Common myeloid progenitor, CD34-positive (primary cell): Measurements from ENCODE around the gene RPTOR.

Source experiments
- CTCF ChIA-PET: fragments of 350-600 bp; sonication (Branson Sonifier 250); formaldehyde crosslinking; loops from one replicate; lab custom pipeline; 2021; ENCODE audit warnings: antibody characterized with exemption; lab: Charles Lee
- POLR2A ChIA-PET: fragments of 350-600 bp; sonication (Branson Sonifier 250); formaldehyde crosslinking; loops from one replicate; lab custom pipeline; 2021; ENCODE audit warnings: antibody characterized with exemption; lab: Charles Lee
- DNase-seq, 3 donors: peaks; one replicate each; pipeline versions ENCODE4 v3.0.0 to v3.0.0-alpha.2; 2013
- H3K27ac ChIP-seq, 2 experiments: 1 replicate in 1 of 2; 2 replicates in 1 of 2; pipeline ENCODE4 v1.7.0; 2013; ENCODE audit warnings: inconsistent platforms in 2 of 2, low read length in 2 of 2, mild to moderate bottlenecking in 2 of 2, low read depth in 1 of 2, moderate library complexity in 1 of 2; ENCODE audit not compliant: severe bottlenecking in 2 of 2, insufficient read depth in 1 of 2, poor library complexity in 1 of 2
- H3K27me3 ChIP-seq, 5 experiments: replicated peaks in 2 of 5; 1 replicate in 3 of 5; 2 replicates in 2 of 5; pipeline versions ENCODE4 v1.6.1 to v1.7.0; 2013; ENCODE audit warnings: low read length in 4 of 5, mild to moderate bottlenecking in 2 of 5, moderate library complexity in 2 of 5, inconsistent platforms in 1 of 5; ENCODE audit not compliant: insufficient read depth in 5 of 5, control insufficient read depth in 4 of 5
- H3K36me3 ChIP-seq, 4 experiments: 1 replicate in 2 of 4; 2 replicates in 2 of 4; pipeline versions ENCODE4 v1.6.1 to v1.7.0; 2013; ENCODE audit warnings: low read length in 3 of 4, control low read depth in 1 of 4, mild to moderate bottlenecking in 1 of 4; ENCODE audit not compliant: control insufficient read depth in 4 of 4, insufficient read depth in 4 of 4
- H3K4me1 ChIP-seq, 4 experiments: 1 replicate in 3 of 4; 2 replicates in 1 of 4; pipeline versions ENCODE4 v1.6.1 to v1.7.1; 2013; ENCODE audit warnings: low read length in 3 of 4, mild to moderate bottlenecking in 3 of 4, control low read depth in 1 of 4, inconsistent platforms in 1 of 4, moderate library complexity in 1 of 4; ENCODE audit not compliant: control insufficient read depth in 4 of 4, insufficient read depth in 4 of 4; ENCODE audit errors: control extremely low read depth in 1 of 4
- H3K4me3 ChIP-seq, 7 experiments: 1 replicate in 4 of 7; 2 replicates in 3 of 7; pipeline versions ENCODE4 v1.5.1 to v1.7.0; 2013; ENCODE audit warnings: mild to moderate bottlenecking in 7 of 7, low read length in 6 of 7, moderate library complexity in 6 of 7, inconsistent platforms in 2 of 7, low read depth in 2 of 7, control low read depth in 1 of 7; ENCODE audit not compliant: insufficient read depth in 4 of 7, control insufficient read depth in 1 of 7; ENCODE audit errors: extremely low read depth in 1 of 7
- H3K9me3 ChIP-seq, 5 experiments: 1 replicate in 4 of 5; 2 replicates in 1 of 5; pipeline versions ENCODE4 v1.6.1 to v1.7.1; 2013; ENCODE audit warnings: low read length in 4 of 5, mild to moderate bottlenecking in 2 of 5, inconsistent platforms in 1 of 5, low read depth in 1 of 5, moderate library complexity in 1 of 5; ENCODE audit not compliant: control insufficient read depth in 4 of 5, insufficient read depth in 2 of 5; ENCODE audit errors: control extremely low read depth in 1 of 5
- WGBS: methylation state at CpG from one replicate; pipeline ENCODE4 v1.1.5; 2013; ENCODE audit not compliant: insufficient coverage; 5-methylcytosine and 5-hydroxymethylcytosine counted together

RPTOR gene

GRCh38 chr17:80950466-80951120 lies 406.0 kb downstream of the RPTOR start:
- POLR2A ChIA-PET, result no interaction called here

GRCh38 chr17:80951121-80952090 lies 406.8 kb downstream of the RPTOR start:
- peaks cover 2 to 44% (median 26%) of the 10 kb centered on the region in 4 experiments for H3K36me3 ChIP-seq

More at GRCh38 chr17:80950466-80951120, 406.0 kb downstream of the RPTOR start:
- Histone ChIP-seq H3K9me3 (peaks cover 0 to 4% (median 0%) of the 10 kb centered on the region in 5 experiments), H3K27me3 (no peaks in the 10 kb centered on the region), H3K27ac (no peak overlapping the region), H3K4me3 (no peak overlapping the region), H3K4me1 (no peaks in the 10 kb centered on the region), H3K36me3 (peaks cover 4 to 52% (median 33%) of the 10 kb centered on the region in 4 experiments)
- CTCF ChIA-PET, result interaction anchor here (1.2 kb wide), 1 partner anchor 20 kb away, joined by 3 read pairs; no protein-coding TSS in a partner anchor
- 94% methylated on average over 16 of the region's 17 CpGs for WGBS
- no peak for DNase-seq

GRCh38 chr17:80952291-80952690 lies 407.7 kb downstream of the RPTOR start:
- ChIA-PET CTCF (no interaction called here), POLR2A (no interaction called here)
- DNase-seq, result no peak
- no peak overlapping the region for H3K27ac ChIP-seq
- no peaks in the 10 kb centered on the region for H3K27me3 ChIP-seq
- WGBS, result 98% methylated on average over 16 of the region's 16 CpGs
- H3K4me3 ChIP-seq, result no peak overlapping the region
- no peaks in the 10 kb centered on the region for H3K9me3 ChIP-seq
- H3K36me3 ChIP-seq, result peaks cover 0 to 42% (median 24%) of the 10 kb centered on the region in 4 experiments
- H3K4me1 ChIP-seq, result no peaks in the 10 kb centered on the region

More at GRCh38 chr17:80951121-80952090, 406.8 kb downstream of the RPTOR start:
- Histone ChIP-seq H3K27me3 (no peaks in the 10 kb centered on the region), H3K27ac (no peak overlapping the region), H3K9me3 (peaks cover 0 to 1% (median 0%) of the 10 kb centered on the region in 5 experiments), H3K4me1 (no peaks in the 10 kb centered on the region), H3K4me3 (no peak overlapping the region)
- POLR2A ChIA-PET, result no interaction called here
- DNase-seq, result no peak
- WGBS, result 96% methylated on average over 34 of the region's 38 CpGs
- CTCF ChIA-PET, result interaction anchor here (1.2 kb wide), 1 partner anchor 21 kb away, joined by 3 read pairs; no protein-coding TSS in a partner anchor

- POLR2A ChIA-PET, result no interaction called here
- CTCF ChIA-PET, result interaction anchor here (0.8 to 1.0 kb wide), 2 partner anchors 11 to 16 kb away, joined by 3 read pairs; no protein-coding TSS in a partner anchor
Observed at GRCh38 chr17:80953471-80954315, 409.1 kb downstream of the RPTOR start.

GRCh38 chr17:80955078-80955477 lies 410.4 kb downstream of the RPTOR start:
- Histone ChIP-seq H3K4me1 (no peaks in the 10 kb centered on the region), H3K9me3 (no peaks in the 10 kb centered on the region), H3K4me3 (no peak overlapping the region), H3K27me3 (no peaks in the 10 kb centered on the region), H3K36me3 (peaks cover 0 to 25% (median 12%) of the 10 kb centered on the region in 4 experiments), H3K27ac (no peak overlapping the region)
- CTCF ChIA-PET, result no interaction called here
- POLR2A ChIA-PET, result no interaction called here
- WGBS, result 58% methylated on average over 2 of the region's 5 CpGs
- no peak for DNase-seq

More at GRCh38 chr17:80953471-80954315, 409.1 kb downstream of the RPTOR start:
- 96% methylated on average over 16 of the region's 22 CpGs for WGBS
- Histone ChIP-seq H3K4me3 (no peak overlapping the region), H3K36me3 (peaks cover 0 to 34% (median 16%) of the 10 kb centered on the region in 4 experiments), H3K27ac (no peak overlapping the region), H3K4me1 (no peaks in the 10 kb centered on the region), H3K27me3 (no peaks in the 10 kb centered on the region), H3K9me3 (no peaks in the 10 kb centered on the region)
- DNase-seq, result no peak

GRCh38 chr17:80955671-80956280 lies 411.1 kb downstream of the RPTOR start:
- no peak overlapping the region for H3K4me3 ChIP-seq
- ChIA-PET POLR2A (interaction anchor here (0.6 kb wide), 1 partner anchor 532 kb away, joined by 3 read pairs; no protein-coding TSS in a partner anchor), CTCF (no interaction called here)
- peaks cover 0 to 28% (median 11%) of the 10 kb centered on the region in 4 experiments for H3K36me3 ChIP-seq
- no peaks in the 10 kb centered on the region for H3K4me1 ChIP-seq
- H3K27ac ChIP-seq, result no peak overlapping the region
- no peak for DNase-seq
- no peaks in the 10 kb centered on the region for H3K27me3 ChIP-seq
- 88% methylated on average over 14 of the region's 16 CpGs for WGBS
- H3K9me3 ChIP-seq, result no peaks in the 10 kb centered on the region
